COLO668 (cell line): Measurements from ENCODE around the gene HTRA1.

ENCODE experiments used
- DNase-seq: peaks from one replicate; lab custom pipeline; 2025; ENCODE audit not compliant: unreplicated experiment; lab: John Stamatoyannopoulos, UW

HTRA1 gene

DNA sequence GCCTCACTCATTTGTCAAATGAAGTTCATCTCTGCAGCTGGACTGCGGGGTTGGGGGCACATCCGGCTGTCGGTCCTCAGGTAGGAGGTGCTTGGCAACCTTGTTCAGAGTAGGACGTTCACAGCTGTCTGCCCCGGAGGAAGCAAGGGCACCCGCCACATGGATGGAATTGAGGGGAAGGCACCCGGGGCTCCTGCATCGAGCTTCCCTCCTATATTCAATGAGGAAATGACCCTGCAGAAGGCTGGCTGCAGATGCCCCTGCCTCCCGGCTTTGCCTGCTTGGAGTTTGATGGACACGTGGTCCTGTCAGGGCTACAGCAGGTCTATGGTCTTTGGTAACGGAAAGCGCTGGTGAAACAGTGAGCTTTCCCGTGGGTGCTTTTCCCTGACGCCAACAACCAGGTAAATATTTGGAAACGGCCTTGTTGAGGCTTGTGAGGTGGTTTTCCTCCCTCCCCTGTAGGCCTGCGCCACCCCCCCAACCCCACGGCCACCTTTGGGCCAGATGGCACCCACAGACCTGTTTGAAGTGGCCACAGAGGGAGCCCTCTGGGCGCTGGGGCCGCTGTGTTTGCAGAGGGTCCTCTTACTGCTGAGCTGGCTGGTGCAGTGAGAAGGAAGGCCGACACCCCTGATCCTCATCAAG is 32.9 kb downstream of the HTRA1 start:
- peak; percentile 14 for DNase-seq

DNA sequence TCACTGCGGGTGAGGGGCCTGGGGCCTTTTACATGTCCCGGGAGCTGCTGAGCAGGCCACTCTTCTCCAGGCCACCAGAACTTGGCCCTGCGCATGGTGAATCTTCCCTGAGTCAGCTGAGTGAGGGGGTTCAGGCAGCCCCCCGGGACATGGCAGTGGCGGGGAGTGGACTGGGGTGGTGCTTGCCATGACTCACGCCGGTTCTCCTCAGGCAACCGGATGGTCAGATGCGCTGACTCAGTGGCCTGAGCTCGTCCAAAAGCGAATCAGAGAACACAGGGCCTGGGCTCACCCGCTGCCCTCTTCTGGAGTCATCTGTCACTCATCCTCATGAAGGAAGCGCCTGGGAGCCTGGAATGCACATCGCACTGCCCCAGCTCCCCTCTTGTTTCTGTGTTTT is 33.5 kb downstream of the HTRA1 start:
- DNase-seq = no peak

- no peak for DNase-seq
Measured at GRCh38 chr10:122495406-122496340, 34.3 kb downstream of the HTRA1 start.

DNA sequence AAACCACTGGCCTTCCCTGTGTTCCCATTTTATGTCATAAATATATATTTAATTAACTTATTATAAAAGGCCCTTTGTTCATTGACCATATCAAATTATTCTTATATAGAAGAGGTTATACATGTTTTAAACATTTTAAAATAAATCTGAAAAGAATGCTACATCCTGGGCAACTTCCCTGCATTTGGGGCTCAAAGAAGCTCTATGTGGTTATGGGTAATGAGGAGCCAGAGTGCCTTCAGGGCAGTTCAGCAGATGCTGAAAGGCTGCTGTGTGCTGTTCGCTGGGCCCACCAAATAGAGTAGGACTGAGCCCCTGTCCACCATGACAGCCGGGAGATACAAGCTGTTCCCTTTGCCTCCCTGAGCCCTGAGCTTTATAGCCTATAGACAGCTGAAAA is 35.9 kb downstream of the HTRA1 start:
- no peak for DNase-seq

DNA sequence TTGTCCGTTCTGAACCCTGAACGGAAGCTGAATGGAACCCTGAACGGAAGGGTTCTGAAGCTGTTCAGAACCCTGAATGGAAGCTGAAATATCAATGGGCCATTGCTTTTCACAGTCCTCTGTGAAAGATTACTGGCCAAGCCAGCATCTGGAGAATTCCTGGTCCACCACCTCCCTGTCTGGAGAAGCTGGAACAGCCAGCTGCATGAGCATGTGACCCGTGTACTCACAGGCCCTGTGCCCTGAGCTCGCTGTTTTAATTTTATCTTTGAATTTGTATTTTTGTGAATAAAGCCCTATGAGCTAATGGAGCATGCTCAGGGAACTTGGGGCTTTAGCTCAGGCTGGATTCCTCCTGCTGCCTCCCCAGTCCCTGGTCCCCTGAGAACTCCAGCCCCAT is 37.2 kb downstream of the HTRA1 start:
- DNase-seq = no peak

DNA sequence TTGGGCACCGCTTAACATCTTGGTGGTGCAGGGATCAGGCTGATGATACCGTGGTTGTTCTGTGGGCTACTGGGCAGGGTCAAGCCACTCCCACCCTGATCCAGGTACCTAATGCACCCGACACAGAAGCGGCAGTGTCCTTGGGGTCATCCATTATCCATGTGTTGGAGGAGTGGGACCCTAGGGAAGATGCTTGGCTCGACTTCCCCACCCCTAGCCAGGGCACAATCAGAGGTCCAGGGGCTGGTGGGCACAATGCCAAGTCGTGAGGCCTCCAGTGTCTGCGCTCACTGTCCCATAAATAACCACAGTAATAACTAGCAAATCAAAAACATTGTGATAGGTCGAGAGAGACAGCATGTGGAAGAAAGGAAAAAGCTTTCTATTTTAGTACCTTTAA is 37.7 kb downstream of the HTRA1 start:
- no peak for DNase-seq

DNA sequence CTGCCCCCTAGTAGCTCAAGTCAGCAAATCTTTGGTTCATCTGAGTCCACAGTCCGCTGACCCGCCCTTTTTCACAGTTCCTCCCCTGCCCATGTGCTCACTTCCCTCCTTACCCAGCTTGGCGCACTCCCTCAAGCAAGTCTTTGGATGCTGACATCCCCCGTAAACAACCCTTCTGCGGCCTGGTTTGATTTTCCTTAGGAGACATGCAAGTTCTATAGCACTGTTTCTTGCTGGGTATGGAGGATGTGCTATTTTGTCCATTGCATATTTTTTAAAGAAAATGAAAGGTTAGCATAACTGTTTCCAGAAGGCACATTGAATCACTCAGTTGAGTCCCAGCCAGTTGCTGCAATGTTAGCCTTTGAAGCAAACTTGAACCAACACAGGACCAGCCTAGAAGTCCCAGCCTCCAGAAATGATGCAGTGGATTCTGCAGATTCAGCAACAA is 38.2 kb downstream of the HTRA1 start:
- no peak for DNase-seq

DNA sequence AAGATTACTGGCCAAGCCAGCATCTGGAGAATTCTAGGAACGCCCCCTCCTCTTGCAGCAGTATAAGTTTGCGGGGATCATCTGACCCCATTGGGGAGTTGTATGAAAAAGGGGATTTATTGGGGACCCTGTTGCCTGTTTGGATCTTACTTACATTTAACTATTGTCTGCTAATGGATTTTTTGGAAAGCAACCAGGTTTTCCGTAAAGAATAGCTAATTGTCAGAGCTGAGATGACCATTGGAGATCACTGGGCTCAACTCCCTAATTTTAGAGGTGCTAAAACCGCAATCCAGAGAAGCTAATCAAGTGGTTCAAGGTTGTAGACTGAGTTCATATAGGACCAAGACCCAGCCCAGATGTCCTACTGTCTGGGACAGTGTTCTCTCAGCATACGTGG is 38.8 kb downstream of the HTRA1 start:
- no peak for DNase-seq

DNA sequence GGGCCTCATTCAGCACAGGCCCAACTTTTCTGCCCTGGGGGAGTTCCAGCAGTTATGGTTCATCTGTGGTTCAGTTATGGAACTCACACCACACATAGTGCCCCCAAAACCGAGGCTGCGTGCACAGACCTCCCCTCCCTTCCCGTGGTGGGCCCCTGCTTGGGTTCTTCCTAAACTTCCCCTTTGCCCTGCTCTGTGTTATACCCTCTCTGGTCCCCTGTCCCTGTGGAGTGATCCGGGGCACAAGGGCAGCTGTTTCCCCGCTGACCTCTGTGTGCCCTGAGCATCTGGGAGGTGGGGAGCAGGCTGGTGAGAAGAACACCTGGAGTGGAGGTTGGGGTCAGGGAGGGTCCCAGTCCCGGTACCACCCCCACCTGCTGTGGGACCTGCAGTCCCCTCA is 39.4 kb downstream of the HTRA1 start:
- no peak for DNase-seq

DNA sequence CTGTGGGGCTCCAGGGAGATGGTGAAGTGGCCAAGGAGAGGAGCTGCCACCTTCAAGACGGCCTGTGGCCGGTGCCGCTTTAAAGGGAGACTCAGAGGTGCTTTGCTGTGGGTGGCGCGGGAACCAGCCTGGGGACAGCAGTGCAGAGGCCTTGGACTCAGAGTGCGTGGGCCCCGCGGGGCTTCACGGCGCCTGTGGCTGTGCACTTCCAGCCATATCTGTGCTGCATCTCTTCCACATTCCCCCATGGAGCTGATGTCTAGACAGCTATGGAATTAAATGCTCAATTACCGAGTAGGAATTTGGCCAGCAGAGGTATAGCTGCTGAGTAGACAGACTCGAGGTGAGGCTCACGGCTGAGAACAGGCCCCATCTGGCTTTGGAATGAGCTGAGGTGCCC is 41.7 kb downstream of the HTRA1 start:
- DNase-seq = no peak

GRCh38 chr10:122503886-122504609 is 42.7 kb downstream of the HTRA1 start:
- no peak for DNase-seq

- DNase-seq = peak; percentile 61
Measured at GRCh38 chr10:122504610-122504950, 43.2 kb downstream of the HTRA1 start.

- DNase-seq = no peak
Measured at GRCh38 chr10:122505011-122505410, 43.7 kb downstream of the HTRA1 start.

- no peak for DNase-seq
Measured at GRCh38 chr10:122505885-122506645, 44.7 kb downstream of the HTRA1 start.

DNA sequence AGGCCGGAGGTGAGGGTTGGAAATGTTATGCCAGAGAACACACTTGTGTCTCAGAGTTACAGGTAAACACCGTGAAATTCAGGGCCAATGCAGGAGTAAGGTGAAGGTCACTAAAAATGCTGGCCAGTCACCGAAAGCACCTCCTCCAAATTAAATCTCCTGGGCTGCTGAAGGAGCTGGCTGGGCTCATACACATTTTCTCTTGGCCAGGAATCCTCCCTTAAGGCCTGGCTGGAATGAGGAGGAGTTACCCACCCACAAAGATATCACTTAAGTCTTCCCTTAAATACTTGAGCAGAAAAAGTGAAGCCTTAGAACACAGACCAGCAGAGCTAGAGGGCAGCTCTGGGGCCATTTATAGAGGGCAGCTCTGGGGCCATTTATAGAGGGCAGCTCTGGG is 46.3 kb downstream of the HTRA1 start:
- DNase-seq = no peak

DNA sequence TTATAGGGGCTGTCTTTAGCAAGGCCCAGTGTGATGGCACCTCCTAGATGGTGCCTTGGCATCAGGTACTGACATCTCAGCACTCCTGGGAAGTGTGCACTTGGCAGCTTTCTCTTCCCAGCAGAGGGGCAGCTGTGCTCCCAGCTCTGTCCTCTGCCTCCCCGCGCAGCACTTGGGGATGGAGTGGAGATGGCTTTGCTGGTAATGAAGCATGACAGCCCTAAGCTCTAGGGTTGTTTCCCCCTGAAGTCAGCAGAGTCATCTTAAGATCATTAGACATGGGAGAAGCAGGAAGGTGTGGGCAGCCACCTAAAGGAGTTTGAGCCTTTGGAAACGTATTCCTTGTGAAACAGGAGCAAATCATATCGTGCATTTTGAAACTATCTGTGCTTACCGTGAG is 46.7 kb downstream of the HTRA1 start:
- DNase-seq = no peak

GRCh38 chr10:122509323-122509722 is 48.0 kb downstream of the HTRA1 start:
- DNase-seq = no peak

DNA sequence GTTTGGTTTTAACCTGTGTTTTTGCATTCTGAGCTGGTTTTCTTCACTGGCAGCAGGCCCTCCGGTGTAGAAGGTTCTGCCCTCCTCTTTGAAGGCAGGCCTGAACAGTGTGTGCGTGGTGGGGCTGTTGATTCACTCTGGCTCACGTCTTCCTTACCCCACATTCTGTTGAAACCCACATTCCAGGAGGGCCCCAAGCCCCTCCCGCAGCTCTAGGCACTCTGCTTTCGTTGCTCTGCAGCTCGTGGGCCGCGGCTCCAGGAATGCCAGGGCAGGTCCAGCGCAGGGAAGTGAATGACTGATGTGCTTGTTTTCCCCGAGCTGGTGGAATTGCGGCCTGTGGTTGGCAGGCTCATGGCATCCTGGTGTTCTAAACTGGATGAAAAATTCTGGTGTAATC is 49.0 kb downstream of the HTRA1 start:
- no peak for DNase-seq

DNA sequence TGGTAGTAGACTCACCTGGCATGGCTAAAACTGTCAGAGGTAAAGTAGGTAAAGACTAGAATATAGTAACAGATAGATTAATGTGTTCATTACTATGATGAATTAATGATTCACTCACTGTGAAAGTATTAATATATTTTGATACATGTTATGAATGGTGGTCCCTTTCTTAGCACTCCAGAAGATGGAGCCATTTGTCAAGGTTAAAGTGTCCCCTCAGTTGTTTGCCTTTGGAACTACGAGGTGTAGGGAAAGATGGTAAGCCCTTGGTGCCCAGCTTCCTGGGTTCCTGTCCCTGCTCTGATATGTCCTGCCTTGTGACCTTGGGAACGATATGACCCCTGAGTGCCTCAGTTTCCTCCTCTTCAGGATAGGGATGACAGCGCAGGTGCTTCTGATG is 49.4 kb downstream of the HTRA1 start:
- no peak for DNase-seq

- DNase-seq = no peak
Measured at GRCh38 chr10:122513053-122513452, 51.7 kb downstream of the HTRA1 start.
